ENCODE results near the gene PRKX.

The PRKX gene

DNA sequence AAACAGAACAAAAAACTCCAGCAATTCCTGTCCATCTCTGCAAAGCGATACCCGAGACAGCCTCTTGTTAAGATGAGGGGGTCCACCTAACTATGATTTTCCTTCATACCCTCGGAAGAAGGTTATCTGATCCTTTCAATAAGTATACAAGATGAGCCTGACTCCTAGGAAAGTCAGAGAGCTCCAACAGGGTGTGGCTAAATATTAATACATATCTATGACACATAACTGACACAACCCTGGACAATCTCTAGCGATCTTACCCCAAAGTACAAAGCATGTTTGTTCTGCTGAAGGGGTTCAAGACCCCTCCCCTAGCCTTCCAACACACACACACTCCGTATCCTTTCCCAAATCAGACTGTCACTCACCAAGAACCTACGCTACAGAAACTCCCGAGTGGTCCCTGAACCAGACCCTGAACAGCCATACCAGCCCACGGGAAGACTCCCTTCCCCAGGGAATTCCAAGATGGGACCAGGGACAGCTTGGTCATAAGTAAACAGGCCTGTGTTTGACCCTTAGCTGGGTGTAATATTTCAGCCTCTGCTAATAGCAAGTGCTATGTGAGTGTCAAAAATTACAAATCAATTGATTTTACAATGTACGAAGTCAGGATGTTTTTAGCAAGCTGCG lies 110.3 kb downstream of the PRKX start:
- TF ChIP-seq, protein P1, sequence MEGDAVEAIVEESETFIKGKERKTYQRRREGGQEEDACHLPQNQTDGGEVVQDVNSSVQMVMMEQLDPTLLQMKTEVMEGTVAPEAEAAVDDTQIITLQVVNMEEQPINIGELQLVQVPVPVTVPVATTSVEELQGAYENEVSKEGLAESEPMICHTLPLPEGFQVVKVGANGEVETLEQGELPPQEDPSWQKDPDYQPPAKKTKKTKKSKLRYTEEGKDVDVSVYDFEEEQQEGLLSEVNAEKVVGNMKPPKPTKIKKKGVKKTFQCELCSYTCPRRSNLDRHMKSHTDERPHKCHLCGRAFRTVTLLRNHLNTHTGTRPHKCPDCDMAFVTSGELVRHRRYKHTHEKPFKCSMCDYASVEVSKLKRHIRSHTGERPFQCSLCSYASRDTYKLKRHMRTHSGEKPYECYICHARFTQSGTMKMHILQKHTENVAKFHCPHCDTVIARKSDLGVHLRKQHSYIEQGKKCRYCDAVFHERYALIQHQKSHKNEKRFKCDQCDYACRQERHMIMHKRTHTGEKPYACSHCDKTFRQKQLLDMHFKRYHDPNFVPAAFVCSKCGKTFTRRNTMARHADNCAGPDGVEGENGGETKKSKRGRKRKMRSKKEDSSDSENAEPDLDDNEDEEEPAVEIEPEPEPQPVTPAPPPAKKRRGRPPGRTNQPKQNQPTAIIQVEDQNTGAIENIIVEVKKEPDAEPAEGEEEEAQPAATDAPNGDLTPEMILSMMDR (IDR thresholded peaks at IDR 0.05; ENCODE audit: control extremely low read depth, extremely low read depth, low read depth, missing control alignments) = no peak
- DNase-seq (ENCODE audit: extremely low spot score) = no peak
- CTCF ChIA-PET = no interaction called here
- POLR2A ChIA-PET = no interaction called here

DNA sequence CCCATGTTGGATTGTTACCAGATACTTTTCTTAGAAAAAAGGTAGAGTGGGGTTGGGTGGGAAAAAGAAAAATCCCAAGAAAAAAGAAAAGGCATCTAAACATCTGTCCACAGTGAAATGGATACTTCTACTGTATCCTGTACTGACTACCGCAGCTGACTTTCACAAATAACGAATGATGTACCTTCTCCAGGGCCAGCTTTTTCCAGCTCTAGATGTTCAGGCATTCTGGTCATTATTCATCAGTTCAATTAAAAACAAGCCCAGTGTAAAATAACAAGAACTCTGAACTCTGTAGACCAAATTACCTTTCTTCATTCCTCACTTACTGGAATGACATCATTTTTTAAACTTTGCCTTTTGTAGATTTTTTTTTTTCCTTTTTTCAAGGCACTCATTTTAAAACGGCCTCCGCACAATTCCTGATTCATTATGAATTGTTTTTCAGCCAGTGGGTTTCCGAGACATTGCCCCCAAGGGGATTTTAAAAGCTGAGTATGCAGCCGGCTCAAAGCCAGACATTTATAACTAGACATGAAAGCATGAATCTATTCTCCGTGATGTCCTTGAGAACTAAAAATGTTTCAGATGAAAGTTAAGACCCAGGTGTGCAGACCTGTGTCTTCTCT lies 113.5 kb downstream of the PRKX start:
- CTCF ChIA-PET = no interaction called here
- POLR2A ChIA-PET = no interaction called here
- TF ChIP-seq, protein P1 (IDR thresholded peaks at IDR 0.05; ENCODE audit: control extremely low read depth, extremely low read depth, low read depth, missing control alignments) = no peak
- DNase-seq (ENCODE audit: extremely low spot score) = no peak

DNA sequence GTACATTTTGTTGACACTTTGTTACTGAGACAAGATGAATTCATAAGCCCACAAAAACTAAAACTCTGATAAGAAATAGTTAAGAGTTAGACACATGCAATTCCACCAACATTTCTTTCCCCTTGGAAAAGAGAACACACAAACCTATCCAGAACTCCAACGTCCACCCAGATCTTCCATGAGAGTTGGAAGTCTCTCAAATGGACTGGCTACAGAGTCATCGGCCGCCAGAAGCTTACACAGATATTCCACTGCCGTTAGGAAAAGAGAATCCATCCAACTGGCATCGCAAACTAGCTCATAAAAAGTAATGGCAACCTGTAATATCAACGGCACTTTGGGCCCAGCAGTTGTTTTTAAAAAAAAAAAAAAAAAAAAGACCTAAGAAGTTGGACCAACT lies 114.7 kb downstream of the PRKX start:
- CTCF ChIA-PET = no interaction called here
- no peak for DNase-seq (ENCODE audit: extremely low spot score)

DNA sequence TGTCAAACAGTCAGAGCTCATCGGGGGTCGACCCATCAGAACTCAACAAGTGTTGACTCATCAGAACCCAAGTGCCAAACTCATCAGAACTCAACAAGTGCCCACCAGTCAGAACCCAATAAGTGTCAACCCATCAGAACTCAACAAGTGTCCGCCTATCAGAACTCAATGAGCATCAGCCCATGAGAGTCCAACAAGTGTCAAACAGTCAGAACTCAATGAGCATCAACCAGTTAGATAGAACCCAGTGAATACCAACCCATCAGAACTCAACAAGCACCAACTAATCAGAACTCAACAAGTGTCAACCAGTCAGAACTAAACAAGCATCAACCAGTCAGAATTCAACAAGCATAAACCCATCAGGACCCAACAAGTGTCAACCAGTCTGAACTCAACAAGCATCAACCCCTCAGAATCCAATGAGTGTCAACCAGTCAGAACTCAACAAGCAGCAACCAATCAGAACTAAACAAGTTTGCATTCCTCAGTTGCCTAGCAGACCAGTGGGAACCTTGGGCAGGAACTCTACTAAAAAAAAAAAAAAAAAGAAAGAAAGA lies 115.3 kb downstream of the PRKX start:
- TF ChIP-seq, protein P1 (IDR thresholded peaks at IDR 0.05; ENCODE audit: control extremely low read depth, extremely low read depth, low read depth, missing control alignments) = no peak
- ChIA-PET POLR2A (no interaction called here), CTCF (no interaction called here)
- DNase-seq (ENCODE audit: extremely low spot score) = no peak

More for the DNA sequence above, 114.7 kb downstream of the PRKX start:
- TF ChIP-seq, protein P1 (IDR thresholded peaks at IDR 0.05; ENCODE audit: control extremely low read depth, extremely low read depth, low read depth, missing control alignments) = no peak
- POLR2A ChIA-PET = no interaction called here

DNA sequence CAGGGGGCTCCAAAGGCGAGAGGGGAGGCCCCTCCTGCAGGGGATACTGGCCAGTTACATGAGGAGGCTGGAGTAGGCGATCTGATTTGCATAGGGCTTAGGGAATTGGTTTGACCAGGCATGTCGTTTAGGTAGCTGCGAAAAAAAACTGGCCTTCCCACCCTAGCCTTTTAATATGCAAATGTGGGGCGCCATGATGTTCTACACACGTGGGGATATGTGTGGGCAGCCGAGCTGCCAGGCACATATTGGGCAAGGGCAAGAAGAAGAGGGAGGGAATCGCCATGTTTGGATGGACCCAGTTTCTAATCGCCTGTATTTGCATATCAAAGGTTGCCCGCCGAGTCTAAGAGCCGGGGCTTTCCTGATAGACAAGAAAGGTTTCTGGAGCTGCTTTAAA lies 121.3 kb downstream of the PRKX start:
- ChIA-PET CTCF (no interaction called here), POLR2A (no interaction called here)
- TF ChIP-seq, protein P1 (IDR thresholded peaks at IDR 0.05; ENCODE audit: control extremely low read depth, extremely low read depth, low read depth, missing control alignments) = no peak
- no peak for DNase-seq (ENCODE audit: extremely low spot score)

DNA sequence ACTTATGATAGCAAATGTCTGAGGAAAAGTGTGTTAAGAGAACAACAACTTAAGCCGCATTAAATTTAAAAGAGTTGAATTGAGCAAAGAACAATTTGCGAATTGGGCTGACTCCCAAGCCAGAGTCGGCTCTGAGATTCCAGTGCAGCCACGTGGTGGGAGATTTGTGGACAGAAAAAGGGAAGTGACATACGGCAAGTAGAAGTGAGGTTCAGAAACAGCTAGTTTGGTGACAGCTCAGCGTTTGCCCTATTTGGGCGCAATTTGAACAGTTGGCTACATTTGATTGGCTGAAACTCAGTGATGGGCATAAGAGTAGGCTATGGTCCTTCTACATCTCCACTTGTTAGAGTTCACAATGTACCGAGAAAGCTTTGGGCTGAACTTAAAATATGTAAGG lies 124.0 kb downstream of the PRKX start:
- TF ChIP-seq, protein P1 (IDR thresholded peaks at IDR 0.05; ENCODE audit: control extremely low read depth, extremely low read depth, low read depth, missing control alignments) = no peak
- ChIA-PET CTCF (no interaction called here), POLR2A (no interaction called here)
- no peak for DNase-seq (ENCODE audit: extremely low spot score)

Measured in GM10248 (cell line).